HG02981 (cell line): ENCODE results near the gene BRMS1L.

Source experiments
- ATAC-seq: cut with Tn5 transposase; IDR thresholded peaks from one replicate; pipeline ENCODE4 v1.9.1; 2021; ENCODE audit warnings: mild to moderate bottlenecking, moderate library complexity; ENCODE audit not compliant: unreplicated experiment

The BRMS1L gene

DNA sequence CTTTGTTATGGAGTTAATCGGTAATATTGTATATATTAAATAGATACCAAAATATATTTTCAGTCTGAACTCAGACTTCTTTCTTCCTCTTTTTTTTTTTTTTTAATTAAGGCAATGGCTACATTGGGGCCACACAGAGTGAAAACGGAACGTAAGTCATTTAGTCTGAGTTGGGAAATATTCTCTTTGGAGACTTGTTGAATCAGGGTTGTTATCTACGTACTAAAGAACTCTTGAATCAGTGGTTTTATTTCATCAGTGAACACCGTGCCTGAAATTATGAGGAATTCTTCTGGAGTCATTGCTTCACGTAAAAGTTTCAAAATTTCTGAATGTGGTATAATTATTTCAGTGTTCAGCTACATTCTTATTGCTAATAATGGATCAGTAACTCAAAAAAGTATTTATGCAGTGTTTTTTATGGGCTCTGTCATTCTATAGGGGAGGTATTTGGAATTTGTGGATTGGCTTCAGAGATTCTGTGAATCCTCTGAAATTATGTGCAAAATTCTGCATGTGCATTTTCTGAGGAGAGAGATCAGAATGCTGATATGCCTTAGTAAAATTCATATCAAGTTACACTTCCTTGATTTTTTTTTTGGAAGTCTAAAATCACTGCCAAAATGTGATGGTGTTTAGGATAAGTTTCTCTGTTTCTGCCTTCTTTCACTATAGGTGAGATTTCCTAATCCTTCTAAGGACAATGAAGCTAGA is 39.6 kb downstream of the BRMS1L start:
- no peak for ATAC-seq

DNA sequence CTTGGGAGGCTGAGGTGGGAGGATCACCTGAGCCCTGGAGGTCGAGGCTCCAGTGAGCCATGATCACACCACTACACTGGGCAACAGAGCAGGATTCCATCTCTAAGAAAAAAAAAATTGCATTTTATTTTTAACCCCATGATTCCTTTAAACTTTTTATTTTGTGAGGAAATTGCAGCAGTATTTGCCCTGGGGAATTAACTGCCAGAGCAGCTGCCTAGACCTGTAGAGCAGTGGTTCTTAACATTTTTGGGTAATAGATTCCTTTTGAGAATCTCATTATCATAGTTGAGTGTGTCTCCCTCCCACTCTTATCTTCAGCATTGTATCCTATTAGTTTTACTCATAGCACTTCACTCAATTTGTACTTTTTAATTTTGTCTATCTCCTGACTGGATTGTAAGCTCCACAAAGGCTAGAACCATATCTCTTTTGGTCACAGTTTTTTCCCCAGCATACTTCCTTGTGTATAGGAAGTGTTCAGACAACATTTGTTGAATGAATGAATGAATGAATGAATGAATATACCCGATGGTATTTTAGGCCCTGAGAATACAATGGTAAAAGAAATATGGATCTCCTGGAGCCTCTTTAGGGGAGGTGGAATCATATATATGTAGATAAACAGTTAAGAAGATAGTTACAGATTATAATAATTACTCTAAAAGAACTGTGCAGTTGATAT is 40.6 kb downstream of the BRMS1L start:
- ATAC-seq = no peak

DNA sequence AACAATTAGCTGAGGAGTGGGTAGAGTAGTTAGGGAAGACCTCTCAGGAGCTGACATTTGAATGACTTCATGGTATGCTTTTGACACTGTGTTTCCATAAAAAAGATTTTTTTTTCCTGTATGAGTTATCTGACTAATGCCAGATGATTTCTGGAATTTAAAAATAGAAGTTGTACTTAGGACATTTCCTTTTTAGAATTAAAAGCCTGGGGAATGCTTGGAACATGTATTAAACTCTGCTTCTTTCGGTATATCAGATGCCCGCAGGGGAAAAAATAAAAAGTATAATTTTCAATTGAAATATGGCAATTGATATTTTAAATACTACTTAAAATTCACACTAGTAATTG is 41.1 kb downstream of the BRMS1L start:
- ATAC-seq = no peak

DNA sequence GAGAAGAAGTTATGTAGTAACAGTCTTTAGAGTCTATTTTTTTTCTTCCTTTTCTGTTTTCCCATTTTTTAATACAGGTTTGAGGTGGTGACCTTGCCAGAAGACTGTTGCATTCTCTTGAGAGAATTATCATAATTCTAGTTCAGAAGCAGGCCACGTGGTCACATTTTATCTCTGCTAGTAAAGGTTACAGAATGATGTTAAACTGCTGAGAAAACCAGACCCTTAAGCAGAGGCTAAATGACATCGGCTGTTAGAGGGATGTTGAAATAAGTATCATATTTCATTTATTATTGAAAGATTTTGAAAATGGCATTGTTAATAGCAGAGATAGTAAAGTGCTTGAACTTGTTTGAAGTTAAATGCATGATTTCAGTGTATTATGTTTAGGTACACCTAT is 49.2 kb downstream of the BRMS1L start:
- no peak for ATAC-seq

DNA sequence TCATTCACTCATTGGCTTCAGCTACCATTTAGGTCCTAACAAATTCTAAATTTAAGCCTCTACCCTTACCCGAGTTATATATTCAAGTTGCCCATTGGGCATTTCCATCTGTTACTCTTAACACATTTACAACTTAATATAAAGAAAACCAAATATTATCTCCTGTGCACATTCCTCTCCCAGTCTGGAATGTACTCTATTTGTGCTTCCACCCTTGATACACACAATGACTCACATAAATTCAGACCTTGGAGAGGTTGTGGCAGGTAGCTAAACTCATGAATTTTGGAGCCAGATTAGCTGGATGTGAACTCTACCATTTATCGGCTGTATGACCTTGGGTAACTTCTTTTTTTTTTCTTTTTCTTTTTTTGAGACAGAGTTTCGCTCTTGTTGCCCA is 51.1 kb downstream of the BRMS1L start:
- ATAC-seq = no peak

DNA sequence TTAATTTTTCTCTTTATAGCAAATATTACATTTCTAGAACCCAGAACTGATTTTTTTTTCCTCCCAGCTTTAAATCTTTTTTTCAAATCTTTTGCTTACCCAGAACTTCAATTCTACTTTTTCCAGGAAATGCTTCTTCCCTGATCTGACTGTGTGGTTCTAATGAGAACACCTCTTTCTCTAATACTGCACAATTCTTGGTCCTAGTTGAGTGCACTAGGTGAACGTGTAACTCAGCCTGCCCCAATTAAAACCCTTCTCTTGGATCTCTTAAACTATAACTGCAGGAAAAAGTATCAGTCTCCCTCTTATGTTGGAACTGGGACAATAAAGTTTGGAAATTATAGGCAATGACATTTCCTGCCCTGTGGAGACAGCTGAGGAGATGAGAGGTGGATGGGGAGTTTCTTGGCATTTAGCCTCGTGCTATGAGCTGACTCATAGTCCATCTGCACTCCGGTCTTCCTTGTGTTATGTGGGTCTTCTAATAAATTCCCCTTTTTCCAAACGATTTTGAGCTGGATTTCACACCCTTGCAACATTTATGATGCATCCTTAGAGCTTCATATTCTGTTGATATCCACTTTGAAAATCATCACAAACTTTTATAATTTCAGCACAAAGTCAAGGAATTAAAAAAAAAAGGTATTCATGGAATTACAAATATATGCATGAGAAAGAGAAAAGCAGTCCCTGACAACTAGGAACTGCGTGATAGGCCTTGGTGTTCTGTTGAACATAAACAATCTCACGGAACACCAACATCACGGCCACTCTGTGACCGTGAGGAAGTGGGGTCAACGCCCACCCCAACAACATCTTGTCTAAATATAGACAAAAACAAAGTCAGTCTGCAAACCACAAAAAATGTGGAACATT is 52.4 kb downstream of the BRMS1L start:
- no peak for ATAC-seq

DNA sequence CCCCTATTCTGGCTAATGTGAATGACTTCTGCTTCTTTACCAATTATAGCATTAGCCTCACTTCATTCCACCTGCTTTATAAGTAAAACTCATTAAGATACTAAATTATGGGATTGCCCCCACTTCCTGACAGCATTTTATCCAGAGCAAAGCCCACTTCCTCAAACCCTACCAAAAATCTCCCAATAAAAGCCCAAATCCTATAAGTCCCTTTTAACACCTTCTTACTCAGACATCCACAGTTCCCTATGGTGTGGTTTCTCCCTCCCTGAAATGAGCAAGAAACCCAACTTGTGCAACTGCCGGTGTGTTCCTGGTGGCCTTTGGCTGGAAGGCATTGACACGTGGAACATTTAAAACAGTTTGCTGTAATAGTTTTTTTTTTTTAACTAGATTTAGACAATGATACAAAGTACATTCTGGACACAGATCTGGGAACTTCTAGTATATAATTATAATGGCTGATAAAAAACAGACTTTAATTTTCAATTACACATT is 53.1 kb downstream of the BRMS1L start:
- no peak for ATAC-seq

DNA sequence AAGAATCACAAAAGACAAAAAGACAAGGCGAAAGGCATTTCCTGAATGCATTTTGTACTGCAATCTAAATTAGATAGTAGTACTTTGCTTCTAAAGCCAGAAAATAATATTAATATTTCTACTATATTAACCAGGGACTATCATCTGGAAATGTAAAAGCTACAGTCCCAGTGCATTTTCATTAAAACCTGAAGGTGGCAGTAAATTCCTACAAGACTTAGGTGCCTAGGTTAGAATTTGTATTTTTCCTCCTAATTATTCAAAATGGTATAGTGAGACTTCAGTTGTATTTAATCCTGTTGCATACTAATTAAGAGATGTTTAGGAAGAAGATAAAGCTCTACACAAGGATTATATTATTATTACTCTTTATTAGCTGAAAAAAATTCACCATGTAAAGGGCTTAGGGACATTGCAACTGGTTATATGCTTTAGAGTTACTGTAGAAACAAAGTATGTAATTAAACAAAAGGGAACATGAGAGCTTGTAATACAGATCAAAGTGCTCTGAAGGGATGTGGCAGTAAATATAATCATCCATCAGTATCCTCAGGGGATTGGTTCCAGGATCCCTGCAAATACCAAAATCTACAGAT is 53.6 kb downstream of the BRMS1L start:
- ATAC-seq = no peak

DNA sequence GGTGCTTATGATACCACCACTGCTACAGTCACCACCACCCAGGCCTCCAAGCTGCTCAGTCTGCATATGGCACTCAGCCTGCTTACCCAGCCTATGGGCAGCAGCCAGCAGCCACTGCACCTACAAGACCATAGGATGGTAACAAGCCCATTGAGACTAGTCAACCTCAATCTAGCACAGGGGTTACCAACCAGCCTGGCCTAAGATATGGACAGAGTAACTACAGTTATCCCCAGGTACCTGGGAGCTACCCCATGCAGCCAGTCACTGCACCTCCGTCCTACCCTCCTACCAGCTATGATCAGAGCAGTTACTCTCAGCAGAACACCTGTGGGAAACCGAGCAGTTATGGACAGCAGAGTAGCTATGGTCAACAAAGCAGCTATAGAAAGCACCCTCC is 55.1 kb downstream of the BRMS1L start:
- ATAC-seq = no peak

DNA sequence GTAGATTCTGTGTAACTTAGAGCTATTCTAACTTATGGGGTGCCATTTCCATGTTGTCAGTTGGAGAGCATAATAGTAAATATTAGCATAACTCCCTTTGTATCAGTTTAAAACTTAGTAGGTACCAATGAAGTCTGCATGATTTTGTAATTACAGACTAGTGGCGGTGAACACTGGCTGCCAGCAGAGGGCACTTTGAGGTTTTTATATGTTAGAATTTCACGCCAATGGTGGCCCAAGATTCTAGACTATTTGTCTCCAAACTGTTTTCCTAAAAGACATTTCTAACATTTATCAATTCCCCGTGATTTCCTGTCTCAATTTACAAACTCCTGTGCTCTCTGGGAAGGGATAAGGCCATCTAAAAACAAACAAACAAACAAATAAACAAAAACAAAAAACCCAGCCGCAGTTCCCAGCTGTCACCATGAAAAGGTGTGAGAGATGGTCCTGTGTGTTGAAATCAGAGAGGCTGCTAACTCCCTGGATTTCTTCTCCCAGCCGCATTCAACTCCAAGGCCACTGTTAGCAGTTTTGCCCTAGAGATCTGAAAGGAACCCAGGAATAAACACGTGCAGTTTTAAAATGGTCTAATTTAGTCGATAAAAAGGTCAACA is 57.6 kb downstream of the BRMS1L start:
- ATAC-seq = no peak

DNA sequence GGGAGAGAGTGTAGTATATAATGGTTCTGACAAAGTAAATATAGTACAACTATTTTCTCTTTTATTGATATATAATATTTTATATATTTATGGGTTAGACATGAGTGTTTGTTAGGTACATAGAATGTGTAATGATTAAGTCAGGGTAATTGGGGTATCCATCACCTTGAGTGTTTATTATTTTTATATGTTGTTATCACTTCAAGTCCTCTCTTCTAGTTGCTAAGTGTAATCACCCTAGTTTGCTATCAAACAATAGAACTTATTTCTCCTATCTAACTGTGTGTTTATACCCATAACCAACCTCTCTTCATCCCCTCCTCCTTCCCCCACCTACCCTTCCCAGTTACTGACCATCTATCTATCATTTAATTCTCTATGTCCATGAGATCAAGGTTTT is 64.2 kb downstream of the BRMS1L start:
- ATAC-seq = no peak

DNA sequence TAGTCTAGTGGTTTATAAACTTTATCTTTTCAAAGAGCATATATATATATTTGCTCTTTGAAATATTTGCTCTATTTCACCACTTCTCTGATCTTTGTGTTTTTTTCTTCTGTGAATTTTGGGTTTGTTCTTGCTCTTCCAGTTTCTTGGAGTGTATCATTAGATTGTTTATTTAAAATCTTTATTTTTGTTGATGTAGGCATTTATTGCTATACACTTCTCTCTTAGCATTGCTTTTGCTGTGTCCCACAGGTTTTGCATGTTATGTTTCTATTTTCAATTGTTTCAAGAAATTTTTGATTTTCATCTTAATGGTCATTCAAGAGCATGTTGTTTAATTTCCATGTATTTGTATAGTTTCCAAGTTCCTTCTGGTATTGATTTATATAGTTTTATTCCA is 69.1 kb downstream of the BRMS1L start:
- no peak for ATAC-seq

DNA sequence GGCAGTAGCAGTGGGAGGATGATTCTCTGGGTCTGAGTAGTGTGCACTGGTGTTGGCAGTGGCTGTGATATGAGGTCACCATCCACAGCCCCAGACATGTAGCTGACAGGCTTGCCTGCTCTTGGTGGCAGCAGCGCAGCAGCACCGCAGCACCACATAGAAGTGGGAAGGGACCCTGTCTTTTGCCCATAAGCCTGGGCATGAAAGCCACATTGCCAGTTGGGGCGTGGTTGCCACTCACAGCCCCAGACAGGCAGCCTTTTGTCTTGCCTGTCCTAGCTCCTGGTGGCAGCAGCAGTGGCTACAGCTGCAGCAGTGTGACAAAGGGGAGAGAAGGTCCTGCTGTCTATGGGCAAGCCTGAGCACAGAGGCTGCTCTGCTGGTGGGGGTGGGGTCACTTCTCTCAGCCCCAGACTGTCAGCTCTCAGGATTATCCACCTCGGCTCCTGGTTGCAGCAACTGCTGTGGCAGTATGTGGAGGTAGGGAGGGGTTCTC is 71.5 kb downstream of the BRMS1L start:
- no peak for ATAC-seq

DNA sequence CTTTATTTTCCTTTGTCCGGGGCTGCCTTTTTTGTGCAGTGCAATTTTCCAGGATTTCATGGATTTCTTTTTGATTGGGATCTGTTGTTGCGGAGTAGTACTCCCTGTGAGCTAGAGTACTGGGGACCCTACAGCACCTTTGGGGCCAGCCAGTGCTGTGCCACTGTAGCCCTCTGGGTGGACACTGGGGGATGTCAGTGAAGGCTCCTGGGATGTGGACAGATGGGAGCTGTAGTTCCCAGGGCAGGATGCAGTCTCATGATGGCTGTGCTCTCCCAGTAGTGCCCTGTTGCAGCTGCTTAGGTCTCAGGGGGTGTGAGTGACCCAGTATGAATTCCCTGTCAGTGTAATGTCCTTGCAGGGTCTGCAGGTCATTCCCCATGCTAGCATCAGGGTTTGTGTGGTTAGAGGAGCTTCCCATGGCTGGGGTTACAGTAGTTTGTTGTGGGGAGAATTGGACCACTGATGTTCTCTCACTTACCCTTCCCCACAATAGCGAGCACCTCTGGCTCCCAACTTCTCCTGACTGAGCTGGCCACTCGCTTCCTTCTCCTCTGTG is 72.2 kb downstream of the BRMS1L start:
- no peak for ATAC-seq

DNA sequence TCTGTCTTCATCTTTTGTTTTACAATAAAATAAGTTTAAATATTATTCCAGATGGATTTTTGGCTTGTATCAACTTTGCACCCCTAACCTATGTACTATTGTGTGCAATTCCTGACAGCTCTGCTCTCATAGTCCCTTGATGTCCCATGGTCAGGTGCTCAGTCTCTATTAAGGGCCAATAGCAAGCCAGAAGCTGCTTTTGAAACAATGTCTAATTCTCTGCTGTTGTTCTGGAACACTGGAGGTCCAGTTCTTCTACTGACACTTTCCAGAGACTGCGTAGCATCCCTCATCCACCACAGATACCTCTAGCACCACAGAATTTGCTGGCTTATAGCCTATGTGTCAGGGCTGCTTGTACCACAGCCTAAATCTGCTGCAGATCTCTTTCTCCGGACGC is 74.6 kb downstream of the BRMS1L start:
- no peak for ATAC-seq

DNA sequence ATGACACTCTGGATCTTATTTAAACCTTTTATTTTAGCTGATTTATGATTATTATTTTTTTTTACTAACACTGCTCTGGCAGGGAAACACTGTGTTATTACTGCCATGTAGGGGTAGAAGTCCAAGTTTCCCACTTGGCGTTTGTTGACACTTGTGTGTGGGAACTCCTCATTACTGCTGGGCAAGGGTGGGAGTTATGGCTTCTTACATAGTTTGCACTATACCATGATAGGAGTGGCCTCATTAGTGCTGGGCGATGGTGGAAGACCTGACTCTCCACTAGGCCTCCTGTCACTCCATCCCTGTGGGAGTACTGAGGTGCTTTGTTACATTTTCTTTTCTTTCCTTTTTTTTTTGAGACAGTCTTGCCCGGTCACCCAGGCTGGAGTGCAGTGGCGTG is 83.5 kb downstream of the BRMS1L start:
- no peak for ATAC-seq

DNA sequence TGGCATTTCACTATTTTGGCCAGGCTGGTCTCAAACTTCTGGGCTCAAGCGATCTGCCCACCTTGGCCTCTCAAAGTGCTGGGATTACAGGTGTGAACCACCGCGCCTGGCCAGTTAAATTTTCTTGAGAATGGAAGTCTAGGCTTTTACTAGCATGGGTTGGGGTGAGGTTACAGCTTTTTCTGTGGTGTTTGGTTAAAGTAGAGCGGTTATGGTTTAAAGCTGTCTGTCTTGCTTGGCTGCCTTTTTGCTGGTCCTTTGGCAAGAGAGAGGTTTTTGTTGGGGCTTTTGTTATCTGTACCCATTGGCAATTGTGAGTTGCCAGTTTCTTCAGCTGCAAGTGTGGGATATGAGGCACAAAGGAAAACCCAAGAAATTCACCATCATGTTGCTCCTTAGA is 84.1 kb downstream of the BRMS1L start:
- no peak for ATAC-seq

DNA sequence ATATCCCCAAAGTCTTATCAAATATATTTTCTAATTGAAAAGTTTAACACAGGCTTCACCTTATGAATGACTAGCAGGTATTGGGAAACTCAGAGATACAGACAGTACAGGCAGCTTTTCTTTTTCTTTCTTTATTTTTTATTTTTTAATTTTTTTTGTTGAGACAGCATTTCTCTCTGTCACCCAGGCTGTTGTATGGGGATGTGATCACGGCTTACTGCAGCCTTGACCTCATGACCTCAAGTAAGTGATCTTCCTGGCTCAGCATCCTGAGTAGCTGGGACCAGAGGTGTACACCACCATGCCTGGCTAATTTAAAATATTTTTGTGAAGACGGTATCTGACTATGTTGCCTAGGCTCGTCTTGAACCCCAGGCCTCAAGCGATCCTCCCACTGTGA is 85.0 kb downstream of the BRMS1L start:
- ATAC-seq = no peak

DNA sequence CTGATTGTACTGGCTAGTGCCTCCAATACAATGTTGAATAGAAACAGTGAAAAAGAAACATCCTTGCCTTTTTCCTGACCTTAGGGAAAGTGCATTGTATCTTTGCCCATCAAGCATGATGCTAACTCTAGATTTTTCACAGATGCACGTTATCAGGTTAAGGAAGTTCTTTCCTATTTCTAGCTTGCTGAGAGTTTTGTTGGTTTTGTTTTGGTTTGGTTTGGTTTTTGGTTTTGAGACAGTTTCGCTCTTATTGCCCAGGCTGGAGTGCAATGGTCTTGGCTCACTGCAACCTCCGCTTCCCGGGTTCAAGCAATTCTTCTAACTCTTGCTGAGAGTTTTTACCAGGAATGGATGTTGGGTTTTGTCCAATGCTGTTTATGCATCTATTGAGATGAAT is 89.0 kb downstream of the BRMS1L start:
- no peak for ATAC-seq

DNA sequence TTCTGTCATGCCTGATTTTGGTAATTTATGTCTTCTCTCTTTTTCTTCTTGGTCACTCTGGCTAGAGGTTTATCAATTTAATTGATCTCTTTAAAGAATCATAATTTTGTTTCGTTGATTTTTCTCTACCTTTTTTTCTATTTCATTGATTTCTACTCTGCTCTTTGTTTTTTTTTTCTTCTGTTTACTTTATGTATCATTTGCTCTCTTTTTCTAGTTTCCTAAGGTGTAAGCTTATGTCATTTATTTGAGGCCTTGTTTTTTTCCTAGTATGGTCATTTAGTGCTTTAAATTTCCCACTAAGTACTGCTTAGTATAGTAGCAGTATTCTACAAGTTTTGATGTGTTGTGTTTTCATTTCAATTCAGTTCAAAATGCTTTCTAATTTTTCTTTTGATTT is 89.6 kb downstream of the BRMS1L start:
- no peak for ATAC-seq
